Measurements from ENCODE around the gene KRT82.
"Not testable (repeated sequence)": the region's sequence is repeated elsewhere in the genome, so short reads cannot be mapped to it uniquely, and the experiment has no call there.

- not testable (repeated sequence) for TF ChIP-seq CTCF (IDR thresholded peaks at IDR 0.05; ENCODE audit: low read depth, low read length); EZH2phosphoT487 (IDR thresholded peaks at IDR 0.05; ENCODE audit: low read depth)
Observed at GRCh38 chr12:52447196-52447595, 41.1 kb upstream of the KRT82 start.

Measured in OCI-LY3 (cell line).